GM19099 (cell line): ENCODE results near the gene NUP210.

Experiments
- POLR2A ChIP-seq: IDR thresholded peaks from 3 replicates; pipeline ENCODE4 v1.6.1; 2011; ENCODE audit warnings: low read depth; ENCODE audit not compliant: insufficient read length; ENCODE audit errors: extremely low read depth

NUP210 gene

DNA sequence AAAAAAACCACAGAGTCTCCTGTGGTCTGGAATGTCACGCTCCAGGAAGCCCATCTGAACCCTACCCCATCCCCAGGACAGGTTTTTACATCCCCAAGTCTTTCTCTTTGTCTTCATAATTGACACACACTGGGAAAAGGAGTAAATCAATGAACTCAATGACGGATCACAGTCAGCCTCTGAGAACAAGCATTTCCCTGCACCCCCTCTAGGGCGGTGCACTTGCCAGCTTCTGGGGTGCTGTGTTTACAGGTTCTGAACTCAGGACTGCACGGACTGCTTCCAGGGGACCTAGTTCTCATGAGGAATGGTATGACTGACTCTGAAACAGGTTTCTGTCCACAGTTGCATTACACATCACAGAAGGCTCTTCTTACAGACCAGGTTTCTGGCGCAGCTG is 81.1 kb downstream of the NUP210 start:
- no peak for TF ChIP-seq POLR2A

- TF ChIP-seq POLR2A: no peak
These were observed 81.9 kb downstream of the NUP210 start for GRCh38 chr3:13338231-13338630.

DNA sequence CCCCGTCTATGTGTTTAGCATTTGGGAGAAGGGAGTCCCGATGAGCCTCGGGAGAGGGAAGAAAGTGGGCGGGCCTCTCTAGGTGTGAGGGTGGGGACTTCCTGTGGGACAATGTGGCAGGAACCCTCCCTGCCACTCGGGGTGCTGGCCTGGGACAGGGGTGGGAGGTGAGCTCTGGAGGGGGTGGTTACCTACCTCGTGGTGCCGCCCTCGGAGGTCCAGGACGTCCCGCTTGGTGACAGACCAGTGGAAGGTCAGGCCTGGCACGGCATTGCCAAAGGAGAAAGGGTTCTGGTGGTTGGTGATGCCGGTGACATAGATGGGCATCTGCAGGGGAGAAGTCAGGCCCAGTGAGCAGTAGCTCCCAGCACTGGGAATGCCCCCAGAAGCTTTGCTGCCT is 83.5 kb downstream of the NUP210 start:
- TF ChIP-seq POLR2A: no peak

GRCh38 chr3:13335503-13335902 is 84.6 kb downstream of the NUP210 start:
- TF ChIP-seq POLR2A: no peak

GRCh38 chr3:13335059-13335458 is 85.1 kb downstream of the NUP210 start:
- no peak for TF ChIP-seq POLR2A

GRCh38 chr3:13333236-13333897 is 86.8 kb downstream of the NUP210 start:
- no peak for TF ChIP-seq POLR2A

DNA sequence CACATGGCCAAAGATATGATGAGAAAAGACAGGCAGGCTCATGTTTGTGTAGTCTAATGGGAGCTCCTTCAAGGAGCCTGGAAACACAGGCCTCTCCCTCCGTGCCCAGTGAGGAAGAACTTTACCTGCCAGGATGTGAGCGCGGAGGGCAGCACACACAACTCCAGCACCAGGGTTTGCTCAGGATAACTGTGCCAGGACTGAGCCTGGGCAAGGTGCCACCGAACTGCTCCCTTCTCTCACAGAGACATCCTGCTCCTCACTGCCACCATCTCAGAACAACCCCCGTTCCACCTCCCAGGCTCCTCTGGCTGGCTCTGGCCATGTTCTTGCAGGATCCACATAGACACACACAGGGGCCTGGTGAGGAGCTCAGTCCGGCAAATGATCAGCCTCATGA is 87.4 kb downstream of the NUP210 start:
- TF ChIP-seq POLR2A: no peak

DNA sequence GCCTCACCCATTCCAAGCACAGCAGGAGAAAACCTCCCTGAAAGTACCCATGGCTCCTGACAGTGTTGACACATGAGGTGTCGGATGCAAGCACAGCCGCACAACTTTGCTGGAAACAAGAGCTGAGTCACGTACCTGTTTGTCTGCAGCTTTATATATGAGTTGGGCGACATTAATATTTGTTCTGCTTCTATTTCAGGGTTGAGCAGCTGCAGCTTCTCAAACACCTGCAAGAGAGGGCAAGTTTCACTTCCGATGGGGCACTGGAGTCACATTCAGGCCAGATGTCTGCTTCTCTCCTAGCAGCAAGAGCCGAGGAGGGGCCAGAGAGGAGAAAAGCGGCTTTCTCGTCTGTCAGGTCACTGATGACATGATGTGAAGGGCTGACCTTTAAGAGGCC is 88.0 kb downstream of the NUP210 start:
- TF ChIP-seq POLR2A: peak; percentile 31

DNA sequence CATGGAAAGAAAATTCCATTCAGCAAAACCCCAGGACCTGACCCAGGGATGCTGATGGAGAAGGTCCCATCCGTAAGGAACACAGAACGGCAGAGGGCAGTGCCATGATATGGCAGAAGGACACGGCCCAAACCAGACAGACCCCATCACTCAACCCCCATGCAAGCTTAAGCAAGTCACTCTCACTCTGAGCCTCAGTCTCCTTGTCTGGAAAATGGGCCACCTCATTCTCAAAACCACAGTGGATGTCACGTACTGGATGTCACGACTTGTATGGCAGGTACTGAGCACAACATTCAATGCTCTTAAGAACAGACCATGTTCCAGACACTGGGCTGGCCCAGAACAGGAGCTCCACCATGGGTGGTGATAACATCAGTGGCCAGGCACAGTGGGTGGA is 90.4 kb downstream of the NUP210 start:
- TF ChIP-seq POLR2A: no peak

DNA sequence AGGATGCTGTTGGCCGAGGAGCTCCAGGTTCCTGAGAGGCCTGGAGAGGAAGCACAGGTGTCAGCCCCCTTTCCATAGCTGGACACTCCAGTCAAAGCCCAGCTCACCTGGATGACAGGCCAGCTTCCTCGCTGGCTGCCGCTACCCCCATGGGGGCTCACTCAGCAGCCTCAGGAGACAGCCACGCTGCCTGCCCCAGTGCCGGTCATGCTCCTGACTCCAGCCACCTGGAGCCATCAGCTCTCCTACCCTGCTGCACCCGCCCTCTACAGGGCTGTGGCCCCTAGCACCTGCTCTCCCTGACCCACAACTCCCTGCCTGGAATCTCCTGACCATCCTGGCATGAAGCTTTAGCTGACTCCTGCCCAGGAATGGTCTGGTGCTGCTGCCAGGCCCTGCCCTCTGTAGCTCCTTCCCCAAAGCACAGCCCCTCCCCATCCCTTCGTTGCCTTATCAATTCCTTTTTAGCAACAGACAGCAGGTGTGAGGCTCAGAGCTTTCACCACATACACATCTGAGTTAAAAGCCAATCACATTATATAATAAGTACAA is 94.2 kb downstream of the NUP210 start:
- TF ChIP-seq POLR2A: no peak

DNA sequence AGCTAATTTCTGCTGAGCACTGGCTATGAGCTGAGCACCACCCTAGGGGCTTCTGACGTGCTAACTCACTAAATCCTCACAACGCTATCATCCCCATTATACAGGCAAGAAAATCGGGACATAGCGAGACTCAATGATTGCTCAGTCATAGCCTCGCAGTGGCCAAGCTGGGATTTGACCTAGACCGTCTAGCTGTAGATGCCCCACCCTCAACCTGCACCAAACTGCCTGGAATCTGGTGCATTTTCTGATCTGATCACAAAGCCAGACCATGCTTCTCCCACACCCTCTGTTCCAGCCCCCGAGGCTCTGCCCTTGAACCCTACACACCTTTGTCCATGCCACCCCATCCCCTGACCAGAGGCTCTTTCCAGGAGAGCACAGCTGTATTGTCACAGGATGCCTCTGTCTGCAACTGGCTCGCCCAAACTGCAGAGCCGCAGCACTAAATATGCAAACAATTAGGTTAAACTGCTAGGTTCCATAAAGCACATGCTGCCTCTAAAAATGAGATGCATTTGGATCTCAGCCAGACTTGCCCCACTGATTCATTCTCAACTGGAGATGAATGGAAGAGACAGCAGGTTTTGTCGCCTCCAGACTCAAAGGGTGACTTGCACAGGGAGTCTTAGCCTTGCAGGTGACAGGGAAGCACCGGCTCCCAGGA is 95.2 kb downstream of the NUP210 start:
- TF ChIP-seq POLR2A: no peak

DNA sequence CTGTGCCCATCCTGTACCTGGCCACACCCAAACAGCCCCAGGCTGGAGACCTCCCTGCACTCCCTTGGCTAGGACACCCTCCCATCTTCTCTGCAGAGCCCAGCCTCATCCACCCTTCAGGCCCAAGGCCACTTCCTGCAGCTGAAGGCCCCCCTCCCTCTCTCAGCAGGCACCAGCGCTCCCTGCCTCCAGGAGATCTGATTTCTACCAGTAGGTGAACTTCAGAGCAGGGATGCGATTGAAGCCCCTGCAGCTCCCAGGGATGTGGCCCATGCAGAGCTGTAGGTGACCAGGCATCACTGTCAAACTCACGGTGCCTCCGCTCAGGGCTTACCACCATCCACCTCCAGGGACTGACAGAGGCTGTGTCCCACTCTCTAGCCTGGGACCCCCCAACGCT is 96.3 kb downstream of the NUP210 start:
- no peak for TF ChIP-seq POLR2A

- TF ChIP-seq POLR2A: no peak
These were observed 97.8 kb downstream of the NUP210 start for GRCh38 chr3:13322324-13322723.

DNA sequence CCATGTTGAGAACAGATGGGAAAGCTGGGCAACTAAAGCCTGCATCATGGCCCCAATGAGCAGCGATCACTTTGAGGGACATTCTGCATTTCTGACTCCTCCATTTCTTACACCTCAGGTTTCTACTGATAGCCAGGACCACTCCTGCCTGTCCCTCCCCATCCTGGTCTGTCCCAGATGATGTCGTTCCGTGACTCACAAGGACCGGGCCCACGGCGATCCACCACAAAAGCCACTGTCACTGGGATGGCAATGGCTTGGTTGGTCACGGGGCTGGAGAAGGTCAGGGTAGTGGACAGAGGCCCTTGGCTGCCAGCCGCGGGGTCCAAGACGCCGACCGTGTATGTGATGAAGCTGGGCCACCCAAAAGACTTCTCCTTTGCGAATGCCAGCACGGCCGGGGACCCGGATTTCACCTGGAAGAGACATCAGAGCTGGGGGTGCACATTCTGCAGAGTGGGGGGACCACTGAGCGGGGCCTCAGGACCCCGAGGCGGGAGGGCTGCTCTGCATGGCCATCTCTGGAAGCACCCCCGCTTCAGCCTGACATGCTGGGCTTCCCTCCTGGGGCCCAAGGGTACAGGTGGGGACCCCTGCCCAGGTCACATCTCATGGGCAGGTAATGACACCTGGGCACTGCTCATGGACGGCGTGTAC is 100.4 kb downstream of the NUP210 start:
- TF ChIP-seq POLR2A: no peak

- no peak for TF ChIP-seq POLR2A
These were observed 101.3 kb downstream of the NUP210 start for GRCh38 chr3:13318626-13319470.
